ENCODE results near the gene EGR4.
A peak's percentile ranks its signal among the peaks of the same experiment; 100 is the strongest.

The EGR4 gene

GRCh38 chr2:73293534-73294171, at the start of gene EGR4:
Gene EGR4, minus strand, starts transcription at chr2:73293548. Its CDS starts 231 bp downstream, at chr2:73293317.
- DNase-seq, result peak; percentile 64

GRCh38 chr2:73341039-73341438, 47.7 kb upstream of the EGR4 start:
- no peak for DNase-seq

GRCh38 chr2:73339201-73339600, 45.9 kb upstream of the EGR4 start:
- DNase-seq, result no peak

- DNase-seq, result no peak
Measured at GRCh38 chr2:73337828-73338227, 44.5 kb upstream of the EGR4 start.

GRCh38 chr2:73334620-73335019, 41.3 kb upstream of the EGR4 start:
- no peak for DNase-seq

GRCh38 chr2:73334045-73334444, 40.7 kb upstream of the EGR4 start:
- no peak for DNase-seq

GRCh38 chr2:73333564-73333963, 40.2 kb upstream of the EGR4 start:
- no peak for DNase-seq

- no peak for DNase-seq
Measured at GRCh38 chr2:73324126-73324725, 30.9 kb upstream of the EGR4 start.

GRCh38 chr2:73323551-73323950, 30.2 kb upstream of the EGR4 start:
- DNase-seq, result no peak

- DNase-seq, result no peak
Measured at GRCh38 chr2:73314441-73314840, 21.1 kb upstream of the EGR4 start.

- DNase-seq, result no peak
Measured at GRCh38 chr2:73307720-73308119, 14.4 kb upstream of the EGR4 start.

GRCh38 chr2:73301636-73302035, 8.3 kb upstream of the EGR4 start:
- no peak for DNase-seq

- DNase-seq, result no peak
Measured at GRCh38 chr2:73300926-73301325, 7.6 kb upstream of the EGR4 start.

GRCh38 chr2:73297586-73297985, 4.2 kb upstream of the EGR4 start:
- no peak for DNase-seq

GRCh38 chr2:73297151-73297559, 3.8 kb upstream of the EGR4 start:
- no peak for DNase-seq

- no peak for DNase-seq
Measured at GRCh38 chr2:73295751-73296400, 2.5 kb upstream of the EGR4 start.

GRCh38 chr2:73294239-73294638, 891 bp upstream of the EGR4 start:
- no peak for DNase-seq

- DNase-seq, result no peak
Measured at GRCh38 chr2:73292906-73293533, 328 bp downstream of the EGR4 start.

- DNase-seq, result no peak
Measured at GRCh38 chr2:73292316-73292905, 937 bp downstream of the EGR4 start.

- DNase-seq, result no peak
Measured at GRCh38 chr2:73291461-73292315, 1.7 kb downstream of the EGR4 start.

GRCh38 chr2:73291093-73291460, 2.3 kb downstream of the EGR4 start:
- DNase-seq, result peak; percentile 49

GRCh38 chr2:73290049-73290839, 3.1 kb downstream of the EGR4 start:
- no peak for DNase-seq

Measured in fibroblast of skin of right biceps (primary cell).